Liver (tissue), 4 donors: ENCODE data around the gene PSAT1. TPM values are rescaled to one million over a fixed set of nuclear protein-coding genes. Genes with fewer than 3 reads are reported as not detected.

ENCODE experiments used
- polyA plus RNA-seq, 2 donors: library from polyadenylated mRNA; stranded (reverse) in 1 of 2; unstranded in 1 of 2; fragments of 200-250 nt in 1 of 2; fragments of >200 nt in 1 of 2; fragmentation: Nextera tagmentation in 1 of 2; extraction: Ambion mirVana in 1 of 2; gene quantifications; one replicate each; pipeline versions ENCODE4 v1.2.1 to v1.2.3, GENCODE V29; 2013 to 2015
- total RNA-seq, 2 donors: library from RNA; depleted of rRNA; stranded (reverse); fragments of >200 nt; gene quantifications; one replicate each; pipeline ENCODE4 v1.2.3, GENCODE V29; 2014
- donor health status: healthy.
- donor health status: healthy.
- donor health status: healthy.

PSAT1 gene
- total and polyA plus RNA-seq, 4 donors, result 28.0 to 156 (median 66.8) TPM

Other genes starting within 250 kb of the PSAT1 start
- gene CEP78, start 61.0 kb upstream of the PSAT1 start, total RNA-seq, result 10 to 100 TPM in 1 of 2 donors, 1 to 10 TPM in 1; 8.9 to 12.0 TPM
- 1 to 10 TPM; 2.6 to 3.9 TPM for gene CEP78, start 61.0 kb upstream of the PSAT1 start, polyA plus RNA-seq